ENCODE data around the gene NOS3.
A peak's percentile ranks its signal among the peaks of the same experiment; 100 is the strongest.

Gene NOS3

DNA sequence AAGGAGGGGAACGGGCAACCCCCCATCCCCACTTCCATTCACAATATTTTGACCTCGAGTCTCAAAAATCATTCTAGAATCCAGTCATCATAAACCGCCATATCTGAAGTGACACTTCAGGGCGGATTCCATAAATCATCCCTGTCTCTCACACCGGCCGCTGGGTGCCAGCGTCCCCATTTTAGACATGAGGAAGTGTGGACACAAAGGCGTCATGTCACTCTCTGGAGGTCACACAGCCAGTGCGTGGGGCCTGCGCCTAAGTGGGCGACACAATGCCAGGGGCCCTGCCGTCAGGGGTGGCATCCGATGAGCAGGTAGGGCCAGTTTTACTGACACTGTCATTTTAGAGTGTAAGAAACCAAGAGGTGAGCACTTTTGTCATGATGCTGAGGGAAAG is 32.2 kb upstream of the NOS3 start:
- Mint-ChIP-seq H3K4me1 (peaks cover 32% of the 10 kb centered on the region), H3K27ac (no peak overlapping the region), H3K36me3 (peaks cover 7% of the 10 kb centered on the region), H3K27me3 (peaks cover 24% of the 10 kb centered on the region), H3K4me3 (no peak overlapping the region), H3K9me3 (no peaks in the 10 kb centered on the region)

DNA sequence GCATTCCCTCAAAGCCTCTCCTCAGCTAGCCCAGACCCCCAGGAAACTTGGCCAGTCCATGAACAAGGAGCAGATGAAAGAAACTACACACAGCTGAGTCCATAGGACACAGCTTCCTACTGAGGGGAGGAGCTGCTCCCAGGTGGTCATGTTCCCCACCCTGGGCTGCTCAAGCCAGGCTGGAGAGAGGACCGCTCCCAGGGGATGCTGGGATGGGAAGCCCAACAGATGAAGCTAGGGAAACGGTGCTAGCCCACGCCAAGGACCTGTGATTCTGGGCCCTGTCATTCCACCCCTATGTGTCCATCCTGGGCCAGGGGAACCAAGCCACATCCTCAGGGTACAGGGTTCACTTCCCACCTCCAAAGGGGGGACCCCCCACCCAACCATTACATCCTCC is 31.7 kb upstream of the NOS3 start:
- Mint-ChIP-seq H3K27ac (no peak overlapping the region), H3K4me3 (no peak overlapping the region), H3K4me1 (peaks cover 32% of the 10 kb centered on the region), H3K36me3 (peaks cover 7% of the 10 kb centered on the region), H3K9me3 (no peaks in the 10 kb centered on the region), H3K27me3 (peaks cover 24% of the 10 kb centered on the region)

DNA sequence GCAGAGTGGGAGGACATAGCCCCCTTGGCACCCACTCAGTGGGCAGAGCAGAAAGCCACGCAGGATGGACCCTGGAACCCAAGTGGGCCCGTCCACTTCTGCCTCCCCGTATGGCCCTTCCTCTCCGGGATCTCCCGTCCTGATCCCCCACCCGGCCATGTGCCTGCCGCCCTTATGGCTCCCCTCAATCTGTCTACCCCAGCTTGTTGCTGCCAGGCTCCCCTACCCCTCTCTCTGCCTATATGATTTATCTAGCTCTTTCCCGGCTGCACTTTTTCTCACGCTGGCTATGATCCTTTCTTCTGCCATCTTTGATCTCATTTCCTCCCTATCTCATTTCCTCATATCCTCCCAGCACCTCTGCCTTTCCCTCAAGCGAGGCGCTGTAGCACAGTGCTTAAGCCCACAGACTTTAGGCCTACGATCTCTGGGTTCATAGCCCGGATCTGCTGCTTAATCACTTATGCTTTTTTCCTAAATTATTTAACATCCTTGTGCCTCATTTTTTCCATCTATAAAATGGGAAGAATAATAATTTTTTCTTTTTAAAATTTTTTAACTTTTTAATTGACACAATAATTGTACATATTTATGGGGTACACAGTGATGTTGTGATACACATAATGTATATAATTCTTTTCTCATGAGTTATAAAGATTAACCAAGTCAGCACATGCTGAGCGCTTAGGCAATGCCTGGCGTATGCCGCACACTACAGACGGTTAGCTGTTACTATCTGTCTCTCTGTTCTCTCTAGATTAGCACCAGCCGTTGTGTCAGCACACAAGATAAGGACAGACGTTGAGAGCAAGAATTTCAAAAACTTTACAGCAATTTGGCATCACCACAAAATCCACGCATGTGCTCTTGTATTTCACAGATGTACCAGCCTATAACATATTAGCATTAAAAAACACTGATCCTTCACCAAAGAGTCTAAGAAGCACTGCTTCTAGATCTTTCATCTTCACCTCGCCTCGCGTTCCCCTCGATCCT is 30.8 kb upstream of the NOS3 start:
- no peaks in the 10 kb centered on the region for H3K9me3 Mint-ChIP-seq
- H3K36me3 Mint-ChIP-seq = peaks cover 7% of the 10 kb centered on the region
- peaks cover 24% of the 10 kb centered on the region for H3K27me3 Mint-ChIP-seq
- H3K27ac Mint-ChIP-seq = peak overlapping the region; percentile 93
- peak overlapping the region; percentile 68 for H3K4me3 Mint-ChIP-seq
- H3K4me1 Mint-ChIP-seq = peaks cover 36% of the 10 kb centered on the region

DNA sequence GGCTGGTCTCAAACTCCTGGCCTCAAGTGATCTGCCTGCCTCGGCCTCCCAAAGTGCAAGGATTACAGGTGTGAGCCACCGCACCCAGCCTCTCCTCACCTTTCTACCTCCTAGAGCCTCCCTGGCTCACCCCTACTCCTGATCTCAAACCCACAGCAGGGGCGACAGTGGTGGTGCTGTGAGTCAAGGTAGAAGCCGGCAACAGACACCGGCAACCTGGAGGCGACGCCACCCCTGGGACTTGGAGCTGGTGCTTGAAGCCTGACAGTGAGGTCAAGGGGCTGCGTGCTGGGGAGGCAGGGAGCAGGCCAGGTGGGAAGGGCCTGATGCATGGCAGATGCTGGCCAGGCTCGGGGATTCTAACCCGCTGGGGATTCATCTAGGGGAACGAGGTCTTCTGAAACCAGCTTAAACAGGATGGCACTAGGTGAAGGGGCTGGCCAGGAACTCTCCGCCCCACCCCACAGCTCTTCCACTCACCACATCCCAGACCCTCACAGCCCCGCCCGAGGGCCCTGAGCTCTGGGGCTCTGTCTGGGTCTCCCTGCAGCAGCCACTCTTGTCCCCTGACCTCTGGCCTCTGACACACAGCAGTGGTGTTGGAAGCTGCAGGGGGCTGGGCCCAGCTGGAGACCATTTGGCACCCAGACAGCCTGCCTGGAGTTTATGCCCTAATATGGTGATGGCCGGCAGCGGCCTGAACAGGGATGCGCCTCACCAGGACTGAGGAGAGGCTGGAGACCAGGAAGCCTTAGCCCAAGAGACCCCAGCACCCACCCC is 29.1 kb upstream of the NOS3 start:
- Mint-ChIP-seq H3K27me3 (peaks cover 21% of the 10 kb centered on the region), H3K27ac (no peak overlapping the region), H3K4me3 (no peak overlapping the region), H3K36me3 (peaks cover 7% of the 10 kb centered on the region), H3K9me3 (no peaks in the 10 kb centered on the region), H3K4me1 (peaks cover 36% of the 10 kb centered on the region)

DNA sequence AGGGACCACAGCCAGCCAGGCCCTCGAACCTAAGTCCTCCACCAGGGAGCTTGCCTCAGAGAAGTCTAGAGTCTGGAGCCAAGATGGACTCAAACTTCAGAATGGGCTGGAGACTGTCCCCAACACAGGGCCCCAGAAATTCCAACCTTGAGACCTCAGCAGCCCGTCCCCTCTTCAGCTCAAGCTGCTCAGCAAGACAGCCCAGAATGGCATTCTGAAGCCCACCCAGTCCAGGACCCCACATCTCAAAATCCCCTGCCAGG is 28.6 kb upstream of the NOS3 start:
- peaks cover 17% of the 10 kb centered on the region for H3K27me3 Mint-ChIP-seq
- peaks cover 36% of the 10 kb centered on the region for H3K4me1 Mint-ChIP-seq
- no peak overlapping the region for H3K4me3 Mint-ChIP-seq
- H3K9me3 Mint-ChIP-seq = no peaks in the 10 kb centered on the region
- H3K27ac Mint-ChIP-seq = no peak overlapping the region
- peaks cover 4% of the 10 kb centered on the region for H3K36me3 Mint-ChIP-seq

DNA sequence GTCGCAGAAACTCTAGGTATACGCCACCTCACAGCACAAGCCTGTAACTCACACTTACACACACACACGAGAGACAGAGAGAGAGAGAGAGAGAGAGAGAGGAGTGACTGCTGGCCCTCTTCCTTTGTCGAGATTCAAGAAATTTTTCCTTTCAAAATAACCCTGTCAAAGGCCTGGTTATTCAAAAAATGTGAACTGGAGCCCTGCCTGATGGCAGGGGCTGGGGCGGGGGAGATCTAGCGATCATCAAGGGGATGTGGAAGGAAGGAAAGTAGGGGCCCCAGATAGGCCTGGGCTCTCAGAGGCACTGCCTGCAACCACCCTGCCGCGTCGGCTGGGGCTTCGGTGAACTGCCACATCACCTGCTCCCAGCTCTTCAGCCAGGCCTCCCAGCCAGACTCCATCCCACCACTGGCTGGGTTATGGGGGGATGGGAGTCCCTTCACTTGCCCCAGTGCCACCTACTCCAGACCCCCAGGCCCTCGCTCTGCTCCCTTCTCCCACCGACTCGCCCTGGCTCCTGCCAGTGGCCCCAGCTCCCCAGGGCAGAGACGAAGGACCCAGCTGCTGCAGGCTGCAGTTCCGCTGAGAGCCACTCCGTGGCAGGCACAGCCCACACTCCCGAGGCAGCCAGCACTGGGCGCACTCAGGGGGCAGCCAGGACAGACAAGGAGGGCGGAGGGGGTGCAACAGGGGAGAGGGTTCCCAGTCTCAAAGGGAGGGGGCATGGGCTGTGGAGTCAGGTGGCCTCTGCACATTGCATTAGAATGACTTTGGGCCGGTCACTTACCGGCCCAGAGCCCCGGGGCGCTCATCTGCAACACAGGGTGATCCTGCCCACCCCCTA is 28.0 kb upstream of the NOS3 start:
- Mint-ChIP-seq H3K9me3 (no peaks in the 10 kb centered on the region), H3K4me1 (peaks cover 32% of the 10 kb centered on the region), H3K4me3 (no peak overlapping the region), H3K36me3 (peaks cover 2% of the 10 kb centered on the region), H3K27me3 (peaks cover 14% of the 10 kb centered on the region), H3K27ac (no peak overlapping the region)

DNA sequence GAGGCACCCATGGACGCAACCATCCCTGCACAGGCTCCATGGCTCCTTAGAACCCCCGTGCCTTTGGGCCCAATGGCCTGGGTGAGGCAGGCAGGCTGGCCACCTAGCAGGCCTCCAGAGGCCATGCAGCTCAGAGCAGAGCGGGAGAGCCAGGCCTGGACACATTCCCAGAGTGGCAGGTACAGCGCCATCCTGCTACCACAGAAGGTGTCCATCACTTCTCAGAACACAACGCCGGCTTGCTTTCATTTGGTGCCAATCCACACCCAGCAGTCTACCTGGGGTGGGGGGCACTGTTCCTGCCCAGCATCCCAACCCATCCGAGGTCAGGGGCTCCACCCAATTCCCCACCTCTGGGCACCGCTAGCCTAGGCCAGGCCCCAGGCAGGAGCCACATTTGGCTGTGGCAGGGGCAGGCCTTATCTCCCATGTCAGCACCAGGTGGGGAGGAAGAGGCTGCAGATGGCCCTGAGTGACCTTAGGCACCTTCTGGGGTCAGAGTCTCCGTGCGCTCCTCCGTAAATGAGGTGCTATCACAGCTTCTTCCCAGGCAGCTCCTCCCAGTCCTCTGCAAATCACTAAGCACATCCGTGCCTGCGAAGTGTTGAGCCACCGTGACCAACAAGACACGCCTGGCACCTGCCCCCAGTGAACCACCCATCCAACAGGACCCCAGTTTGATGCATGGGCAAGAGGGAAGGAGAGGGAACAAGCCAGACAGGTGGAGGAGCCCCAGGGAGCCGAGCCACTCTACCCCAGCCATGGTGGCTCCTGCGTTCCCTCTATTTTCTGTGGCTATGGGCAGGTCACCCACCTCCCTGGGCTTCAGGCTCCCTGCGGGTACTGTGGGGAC is 26.9 kb upstream of the NOS3 start:
- Mint-ChIP-seq H3K9me3 (no peaks in the 10 kb centered on the region), H3K4me1 (peaks cover 34% of the 10 kb centered on the region), H3K4me3 (no peak overlapping the region), H3K27me3 (peaks cover 9% of the 10 kb centered on the region), H3K27ac (no peak overlapping the region), H3K36me3 (peaks cover 2% of the 10 kb centered on the region)

DNA sequence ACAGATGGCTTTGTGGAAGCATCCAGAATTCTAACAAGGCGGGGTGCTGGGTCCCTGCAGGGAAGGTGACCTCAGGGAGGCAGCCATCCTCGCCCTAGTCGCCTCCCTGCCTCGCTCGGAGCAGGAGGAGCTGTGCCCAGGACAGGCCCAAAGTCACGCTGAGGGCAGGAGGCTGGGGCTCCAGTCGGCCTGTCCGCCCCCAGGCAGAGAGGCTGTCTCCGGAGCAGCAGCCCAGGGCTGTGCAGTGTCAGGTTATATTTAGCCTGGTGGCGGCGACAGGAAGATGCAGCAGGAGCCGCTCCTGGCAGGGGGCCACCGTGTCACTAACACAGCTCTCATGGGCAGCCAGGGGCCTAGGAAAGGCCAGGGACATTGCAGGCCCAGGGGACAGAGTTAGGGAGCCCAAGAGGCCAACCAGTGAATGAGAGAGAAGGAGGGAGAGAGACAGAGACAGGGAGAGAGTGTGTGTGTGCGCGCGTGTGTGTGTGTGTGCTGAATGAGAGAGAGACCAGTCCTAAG is 26.2 kb upstream of the NOS3 start:
- Mint-ChIP-seq H3K27me3 (peaks cover 7% of the 10 kb centered on the region), H3K9me3 (no peaks in the 10 kb centered on the region), H3K4me3 (no peak overlapping the region), H3K36me3 (peaks cover 2% of the 10 kb centered on the region), H3K27ac (peak overlapping the region; percentile 51), H3K4me1 (peaks cover 34% of the 10 kb centered on the region)

DNA sequence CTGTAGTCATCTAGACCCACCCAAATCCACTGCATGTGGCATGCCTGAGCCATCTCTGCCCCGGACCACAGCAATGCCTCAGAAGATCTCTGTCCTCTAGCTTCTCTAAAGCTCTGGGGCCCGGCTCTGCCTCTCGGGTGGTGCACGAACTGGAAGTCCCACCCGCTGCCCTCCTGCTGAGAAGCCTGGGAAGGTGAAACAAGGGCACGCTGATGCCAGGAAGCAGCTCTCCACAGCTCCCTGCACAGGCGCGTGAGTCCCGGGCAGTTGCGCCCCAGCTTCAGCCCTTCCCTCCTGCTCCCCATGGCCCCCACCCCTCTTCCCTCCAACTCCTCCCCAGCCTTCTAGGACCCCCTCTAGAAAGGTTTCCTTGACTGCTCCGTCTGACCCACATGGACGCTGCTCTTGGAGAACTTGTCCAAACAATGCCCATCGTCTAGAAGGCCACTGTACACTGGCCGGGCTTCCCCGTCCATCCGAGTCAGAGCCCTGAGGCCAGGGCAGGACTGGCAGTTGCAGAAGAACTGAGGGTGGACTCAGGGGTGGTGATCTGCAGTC is 25.5 kb upstream of the NOS3 start:
- H3K9me3 Mint-ChIP-seq = no peaks in the 10 kb centered on the region
- peaks cover 34% of the 10 kb centered on the region for H3K4me1 Mint-ChIP-seq
- H3K27ac Mint-ChIP-seq = no peak overlapping the region
- no peaks in the 10 kb centered on the region for H3K36me3 Mint-ChIP-seq
- peaks cover 3% of the 10 kb centered on the region for H3K27me3 Mint-ChIP-seq
- H3K4me3 Mint-ChIP-seq = no peak overlapping the region

DNA sequence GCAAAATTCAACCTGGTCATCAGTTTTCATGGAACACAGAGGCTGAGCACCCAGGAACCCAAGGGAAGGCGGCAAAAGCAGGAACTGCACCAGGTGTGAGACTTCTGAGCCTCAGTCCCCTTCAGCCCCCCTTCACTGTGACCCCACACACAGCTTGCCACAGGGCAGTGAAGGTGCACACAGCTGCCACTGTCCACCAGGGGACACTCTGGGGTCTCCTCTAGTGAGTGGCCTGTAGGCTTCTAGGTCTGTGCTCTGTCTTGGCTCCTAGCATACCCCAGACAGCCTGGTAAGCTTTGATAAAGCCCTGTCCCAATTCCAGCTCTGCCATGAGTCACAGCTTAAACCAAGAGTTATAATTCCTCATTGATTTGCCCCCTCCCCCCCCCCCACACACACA is 24.8 kb upstream of the NOS3 start:
- Mint-ChIP-seq H3K4me1 (peaks cover 37% of the 10 kb centered on the region), H3K4me3 (no peak overlapping the region), H3K36me3 (no peaks in the 10 kb centered on the region), H3K27ac (no peak overlapping the region), H3K27me3 (no peaks in the 10 kb centered on the region), H3K9me3 (no peaks in the 10 kb centered on the region)

DNA sequence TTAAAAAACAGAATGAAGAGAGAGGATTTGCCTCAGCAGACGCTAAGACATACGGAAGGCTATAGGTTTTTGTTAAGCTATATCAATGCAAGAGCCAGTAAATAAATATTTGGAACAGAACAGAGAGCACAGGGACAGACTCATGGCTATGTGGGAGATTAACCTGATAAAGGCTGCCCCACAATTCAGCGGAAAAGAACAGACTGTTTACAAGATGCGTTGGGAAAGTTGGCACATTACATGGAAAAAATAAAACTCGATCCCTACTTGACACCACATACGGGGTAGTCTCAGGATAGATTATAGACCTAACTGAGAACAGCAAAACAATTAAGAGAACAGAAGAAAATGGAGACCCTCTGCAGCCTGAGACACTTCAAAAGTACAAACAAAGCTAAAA is 23.5 kb upstream of the NOS3 start:
- Mint-ChIP-seq H3K4me1 (peaks cover 39% of the 10 kb centered on the region), H3K9me3 (no peaks in the 10 kb centered on the region), H3K27me3 (no peaks in the 10 kb centered on the region), H3K27ac (no peak overlapping the region), H3K4me3 (no peak overlapping the region), H3K36me3 (no peaks in the 10 kb centered on the region)

DNA sequence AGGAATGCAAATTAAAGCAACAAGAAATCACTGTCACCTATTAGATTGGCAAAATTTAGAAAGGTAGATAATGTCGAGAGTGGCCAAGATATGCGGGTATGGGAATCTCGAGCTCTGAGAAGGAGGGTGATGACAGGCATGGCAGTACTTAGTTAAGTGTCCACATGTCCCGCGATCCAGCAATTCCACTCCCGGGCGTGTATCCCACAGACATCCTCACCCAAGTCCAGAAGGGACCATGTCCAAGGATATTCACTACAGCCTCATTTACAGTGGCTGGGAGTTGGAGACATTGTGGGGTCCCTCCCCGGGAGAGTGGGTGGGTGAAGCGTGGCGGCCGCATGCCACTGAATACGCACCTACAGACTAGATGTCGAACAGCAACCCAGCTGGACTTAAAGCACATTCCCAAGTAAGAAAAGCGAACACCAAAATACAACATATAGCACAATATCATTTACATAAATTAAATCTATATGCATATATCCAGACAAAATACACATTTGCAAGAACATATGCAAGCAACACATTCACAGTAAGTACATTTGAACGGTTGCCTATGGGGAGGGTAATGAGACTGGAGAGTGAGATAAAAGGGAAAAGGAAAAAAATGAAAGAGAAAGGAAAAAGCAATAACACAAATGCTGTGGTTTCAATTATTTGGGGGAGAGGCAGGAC is 22.6 kb upstream of the NOS3 start:
- Mint-ChIP-seq H3K36me3 (no peaks in the 10 kb centered on the region), H3K9me3 (no peaks in the 10 kb centered on the region), H3K27me3 (no peaks in the 10 kb centered on the region), H3K4me1 (peaks cover 33% of the 10 kb centered on the region), H3K4me3 (no peak overlapping the region), H3K27ac (no peak overlapping the region)

DNA sequence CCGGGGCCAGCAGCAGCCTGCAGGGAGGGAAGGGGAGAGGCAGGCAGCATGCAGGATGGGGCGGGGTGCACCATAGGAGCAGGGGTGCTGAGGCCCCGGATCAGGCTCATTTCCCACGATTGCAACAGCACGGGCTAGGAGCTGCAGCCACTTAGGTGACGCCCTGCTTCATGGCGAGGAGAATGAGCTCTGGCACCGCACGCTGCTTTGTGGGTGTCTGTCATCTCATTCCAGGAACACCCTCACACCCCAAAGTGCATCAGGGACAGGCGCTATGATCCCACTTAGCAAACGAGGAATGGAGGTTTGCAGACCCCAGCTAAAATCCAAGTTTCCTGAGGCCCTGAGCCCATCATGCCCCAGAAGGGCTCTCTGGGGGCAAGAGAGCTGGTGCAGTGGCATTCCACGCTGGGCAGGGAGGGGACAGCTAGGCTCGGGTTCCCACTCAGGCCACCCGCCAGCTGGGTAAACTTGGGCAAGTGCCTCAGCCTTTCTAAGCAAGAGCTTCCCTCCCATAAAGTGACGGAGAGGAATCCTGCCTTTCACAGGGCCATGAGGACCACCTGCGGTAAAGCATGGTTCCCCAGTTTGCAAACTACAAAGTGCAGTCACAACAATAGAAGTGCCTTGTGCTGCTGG is 22.0 kb upstream of the NOS3 start:
- no peak overlapping the region for H3K27ac Mint-ChIP-seq

DNA sequence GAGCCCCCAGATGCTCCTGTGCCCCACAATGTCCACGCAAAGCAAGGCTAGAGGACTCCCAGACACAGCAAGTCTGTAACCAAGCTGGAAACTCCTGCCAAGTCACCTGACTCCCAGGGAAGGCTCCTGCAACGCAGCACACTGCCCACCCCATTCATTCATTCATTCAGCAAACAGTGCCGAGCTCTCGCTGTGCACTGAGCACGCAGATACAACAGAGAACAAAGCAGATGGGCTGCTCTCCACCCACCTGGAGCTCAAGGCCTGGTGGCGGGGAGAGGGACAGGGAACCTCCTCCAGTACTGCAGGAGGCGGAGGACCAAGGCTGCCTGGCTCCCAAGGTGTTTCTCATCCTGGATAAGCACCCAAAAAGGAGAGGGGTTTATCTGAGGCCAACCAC is 21.3 kb upstream of the NOS3 start:
- no peak overlapping the region for H3K27ac Mint-ChIP-seq
- no peaks in the 10 kb centered on the region for H3K9me3 Mint-ChIP-seq
- H3K27me3 Mint-ChIP-seq = no peaks in the 10 kb centered on the region
- no peak overlapping the region for H3K4me3 Mint-ChIP-seq
- peaks cover 39% of the 10 kb centered on the region for H3K4me1 Mint-ChIP-seq
- H3K36me3 Mint-ChIP-seq = no peaks in the 10 kb centered on the region

More for the DNA sequence above, 22.0 kb upstream of the NOS3 start:
- Mint-ChIP-seq H3K9me3 (no peaks in the 10 kb centered on the region), H3K27me3 (no peaks in the 10 kb centered on the region), H3K4me1 (peaks cover 35% of the 10 kb centered on the region), H3K36me3 (no peaks in the 10 kb centered on the region), H3K4me3 (no peak overlapping the region)

Data from activated naive CD4-positive, alpha-beta T cell treated with anti-CD3 and anti-CD28 coated beads, Interleukin-2, amount 50 U/mL, for 24 hours (primary cell).